ENCODE data around the gene SP2. TPM values are rescaled to one million over a fixed set of nuclear protein-coding genes. Genes with fewer than 3 reads are reported as not detected.

Gene SP2
- total RNA-seq, 2 experiments from 2014 or later = 5.8 to 22.1 TPM

DNA sequence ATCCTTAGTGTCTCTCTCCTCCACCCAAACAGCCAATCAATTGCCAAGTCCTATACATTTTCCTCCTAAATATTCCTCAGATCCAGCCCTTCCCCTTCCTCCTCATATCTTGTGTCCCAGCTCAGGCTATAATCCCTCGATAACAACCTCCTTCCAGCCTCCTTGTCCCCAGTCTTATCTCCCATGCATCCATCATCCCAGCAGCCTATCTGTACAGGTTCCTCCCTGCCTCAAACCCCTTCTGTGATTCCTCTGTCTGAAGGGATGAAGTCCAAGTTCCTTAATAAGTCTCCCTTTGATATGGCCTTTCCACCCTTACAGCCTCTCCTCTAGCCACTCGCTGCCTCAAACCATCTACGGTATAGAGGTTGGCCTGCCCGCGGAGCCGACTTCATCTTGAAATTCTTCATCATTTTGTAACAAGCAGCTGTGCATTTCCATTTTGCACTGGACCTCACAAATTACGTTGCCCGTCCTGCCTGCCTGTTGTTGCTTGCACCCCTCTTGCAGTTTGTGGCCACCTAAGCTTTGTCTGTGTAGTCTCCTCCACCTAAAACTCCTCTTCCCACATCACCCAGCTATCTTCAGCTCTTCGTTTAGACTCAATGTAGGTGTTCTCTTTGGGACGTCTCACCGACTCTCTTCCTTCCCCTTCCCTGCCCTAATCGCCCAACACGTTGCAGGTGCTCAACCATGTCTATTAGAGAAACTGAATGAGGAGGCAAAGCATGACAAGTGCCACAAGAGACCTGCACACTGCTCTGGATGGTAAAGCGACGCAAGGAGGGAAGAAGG, 74.1 kb downstream of the SP2 start:
- H3K36me3 ChIP-seq (ENCODE audit: insufficient read depth, low read length) = peaks cover 27% of the 10 kb centered on the region
- TF ChIP-seq, protein P1, sequence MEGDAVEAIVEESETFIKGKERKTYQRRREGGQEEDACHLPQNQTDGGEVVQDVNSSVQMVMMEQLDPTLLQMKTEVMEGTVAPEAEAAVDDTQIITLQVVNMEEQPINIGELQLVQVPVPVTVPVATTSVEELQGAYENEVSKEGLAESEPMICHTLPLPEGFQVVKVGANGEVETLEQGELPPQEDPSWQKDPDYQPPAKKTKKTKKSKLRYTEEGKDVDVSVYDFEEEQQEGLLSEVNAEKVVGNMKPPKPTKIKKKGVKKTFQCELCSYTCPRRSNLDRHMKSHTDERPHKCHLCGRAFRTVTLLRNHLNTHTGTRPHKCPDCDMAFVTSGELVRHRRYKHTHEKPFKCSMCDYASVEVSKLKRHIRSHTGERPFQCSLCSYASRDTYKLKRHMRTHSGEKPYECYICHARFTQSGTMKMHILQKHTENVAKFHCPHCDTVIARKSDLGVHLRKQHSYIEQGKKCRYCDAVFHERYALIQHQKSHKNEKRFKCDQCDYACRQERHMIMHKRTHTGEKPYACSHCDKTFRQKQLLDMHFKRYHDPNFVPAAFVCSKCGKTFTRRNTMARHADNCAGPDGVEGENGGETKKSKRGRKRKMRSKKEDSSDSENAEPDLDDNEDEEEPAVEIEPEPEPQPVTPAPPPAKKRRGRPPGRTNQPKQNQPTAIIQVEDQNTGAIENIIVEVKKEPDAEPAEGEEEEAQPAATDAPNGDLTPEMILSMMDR (conservative IDR thresholded peaks at IDR 0.05; ENCODE audit: low read length) = no peak
- no peak for TF ChIP-seq EZH2phosphoT487 (IDR thresholded peaks at IDR 0.05; ENCODE audit: borderline replicate concordance, low read depth, low read length)
- no TSS peak for BruUV-seq (replicated peaks)
- H3K27ac ChIP-seq (ENCODE audit: low read depth, low read length, poor library complexity, severe bottlenecking) = no peak overlapping the region
- intact Hi-C loops (cut with micrococcal nuclease; ENCODE audit: unreplicated experiment) = loop anchor here (1.0 to 5.0 kb wide), 4 partner anchors 21 to 128 kb away; partner anchors contain the start of genes PNPO, SCRN2 and SP2
- H4K20me1 ChIP-seq (ENCODE audit: insufficient read depth, low read length) = no peaks in the 10 kb centered on the region
- POLR2A ChIA-PET = interaction anchor here (0.6 to 1.9 kb wide), 7 partner anchors 18 to 77 kb away, joined by 3 to 5 read pairs (median 4); partner anchors contain the start of gene NFE2L1
- H3K4me3 ChIP-seq (ENCODE audit: low read depth, low read length, poor library complexity, severe bottlenecking) = peak overlapping the region; percentile 40
- no peak for DNase-seq (ENCODE audit: low spot score)
- peak overlapping the region; percentile 63 for H3K4me2 ChIP-seq (ENCODE audit: low read length)
- peaks cover 20% of the 10 kb centered on the region for H3K4me1 ChIP-seq (ENCODE audit: insufficient read depth, low read length, poor library complexity, severe bottlenecking)
- peak overlapping the region; percentile 91 for H2AFZ ChIP-seq (ENCODE audit: low read length)
- no peaks in the 10 kb centered on the region for H3K9me3 ChIP-seq (ENCODE audit: low read length)
- CTCF ChIA-PET (ENCODE audit: unreplicated experiment) = interaction anchor here (1.0 to 1.7 kb wide), 4 partner anchors 13 to 33 kb away, joined by 3 to 4 read pairs (median 3); no protein-coding TSS in a partner anchor
- H3K9me2 ChIP-seq (ENCODE audit: insufficient read depth, low read length) = no peaks in the 10 kb centered on the region
- peaks cover 18% of the 10 kb centered on the region; the same call in 1 of the 2 replicates for H3K79me2 ChIP-seq (ENCODE audit: insufficient read depth, low read depth, low read length)

DNA sequence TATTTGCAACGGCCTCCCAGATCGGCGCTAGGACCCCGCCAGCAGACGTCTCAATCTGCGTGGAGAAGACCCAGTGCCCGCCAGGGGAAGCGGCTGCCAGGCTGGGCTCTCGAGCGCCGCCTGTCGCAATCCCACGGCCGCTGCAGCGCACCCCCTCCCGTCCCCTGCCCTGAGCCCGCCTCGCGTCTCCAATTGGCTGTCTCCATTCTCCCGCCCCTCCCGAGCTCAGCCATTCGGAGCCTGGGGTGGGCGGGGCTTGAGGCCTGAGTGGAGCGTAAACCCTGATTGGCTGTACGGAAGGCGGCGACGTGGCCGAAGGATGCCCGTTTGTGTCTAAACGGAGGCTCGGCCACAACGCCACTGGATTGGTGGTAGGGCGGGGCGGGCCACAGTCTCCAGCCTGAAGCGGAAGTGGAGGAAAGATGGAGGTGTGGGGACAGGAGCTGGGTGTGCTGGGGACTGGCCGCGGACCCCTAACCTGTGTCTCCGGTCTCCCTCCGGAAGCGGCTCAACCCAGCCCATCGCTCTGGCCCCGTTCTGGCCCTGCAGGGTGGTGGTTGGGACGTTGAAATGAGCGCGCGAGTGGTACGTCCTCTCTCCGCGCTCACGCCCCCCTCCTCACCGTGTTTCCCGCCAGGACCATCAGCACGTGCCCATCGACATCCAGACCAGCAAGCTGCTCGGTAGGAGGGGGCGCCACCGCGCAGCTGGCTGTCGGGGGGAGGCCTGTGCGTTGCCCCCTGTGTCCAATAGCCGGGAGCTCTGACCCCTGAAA, 74.9 kb downstream of the SP2 start, which contains the start of gene CDK5RAP3:
TSS of gene CDK5RAP3 (plus strand) at position 389 of the 775 bp plus-strand sequence. CDS start at position 423, 34 bp downstream.
- Histone ChIP-seq H3K4me1 (ENCODE audit: insufficient read depth, low read length, poor library complexity, severe bottlenecking) (peaks cover 20% of the 10 kb centered on the region), H3K9me3 (ENCODE audit: low read length) (no peaks in the 10 kb centered on the region), H3K36me3 (ENCODE audit: insufficient read depth, low read length) (peaks cover 34% of the 10 kb centered on the region), H3K79me2 (ENCODE audit: insufficient read depth, low read depth, low read length) (peaks cover 18% of the 10 kb centered on the region; the same call in 1 of the 2 replicates), H2AFZ (ENCODE audit: low read length) (peak within 1 kb of the TSS; percentile 91), H3K27ac (ENCODE audit: low read depth, low read length, poor library complexity, severe bottlenecking) (peak within 1 kb of the TSS; percentile 36), H4K20me1 (ENCODE audit: insufficient read depth, low read length) (no peaks in the 10 kb centered on the region), H3K4me2 (ENCODE audit: low read length) (peak within 1 kb of the TSS; percentile 90), H3K9me2 (ENCODE audit: insufficient read depth, low read length) (no peaks in the 10 kb centered on the region), H3K4me3 (ENCODE audit: low read depth, low read length, poor library complexity, severe bottlenecking) (peak within 1 kb of the TSS; percentile 83)
- intact Hi-C loops (cut with micrococcal nuclease; ENCODE audit: unreplicated experiment) = loop anchor here (1.0 to 5.0 kb wide), 4 partner anchors 22 to 129 kb away; partner anchors contain the start of genes PNPO, SCRN2 and SP2
- BruUV-seq (replicated peaks) = no TSS peak
- TF ChIP-seq EZH2phosphoT487 (IDR thresholded peaks at IDR 0.05; ENCODE audit: borderline replicate concordance, low read depth, low read length) = no peak
- TF ChIP-seq, protein P1 (conservative IDR thresholded peaks at IDR 0.05; ENCODE audit: low read length) = peak; percentile 85
- POLR2A ChIA-PET = interaction anchor here (0.6 to 1.9 kb wide), 11 partner anchors 10 to 95 kb away, joined by 3 to 5 read pairs (median 3); partner anchors contain the start of gene NFE2L1
- DNase-seq (ENCODE audit: low spot score) = peak; percentile 100
- CTCF ChIA-PET (ENCODE audit: unreplicated experiment) = interaction anchor here (0.6 to 1.7 kb wide), 7 partner anchors 12 to 309 kb away, joined by 3 to 7 read pairs (median 3); partner anchors contain the start of gene PRR15L
